SHP77 treated with DMSO at 0.1 percent for 48 hours (cell line): ENCODE results near the gene EEF2.
"Not testable (repeated sequence)": the region's sequence is repeated elsewhere in the genome, so short reads cannot be mapped to it uniquely, and the experiment has no call there.

ENCODE experiments used
- DNase-seq: peaks from one replicate; lab custom pipeline; 2025; lab: John Stamatoyannopoulos, UW

The EEF2 gene

GRCh38 chr19:4014541-4015491, 29.6 kb upstream of the EEF2 start:
- no peak for DNase-seq

GRCh38 chr19:4013886-4014540, 28.8 kb upstream of the EEF2 start:
- no peak for DNase-seq

DNA sequence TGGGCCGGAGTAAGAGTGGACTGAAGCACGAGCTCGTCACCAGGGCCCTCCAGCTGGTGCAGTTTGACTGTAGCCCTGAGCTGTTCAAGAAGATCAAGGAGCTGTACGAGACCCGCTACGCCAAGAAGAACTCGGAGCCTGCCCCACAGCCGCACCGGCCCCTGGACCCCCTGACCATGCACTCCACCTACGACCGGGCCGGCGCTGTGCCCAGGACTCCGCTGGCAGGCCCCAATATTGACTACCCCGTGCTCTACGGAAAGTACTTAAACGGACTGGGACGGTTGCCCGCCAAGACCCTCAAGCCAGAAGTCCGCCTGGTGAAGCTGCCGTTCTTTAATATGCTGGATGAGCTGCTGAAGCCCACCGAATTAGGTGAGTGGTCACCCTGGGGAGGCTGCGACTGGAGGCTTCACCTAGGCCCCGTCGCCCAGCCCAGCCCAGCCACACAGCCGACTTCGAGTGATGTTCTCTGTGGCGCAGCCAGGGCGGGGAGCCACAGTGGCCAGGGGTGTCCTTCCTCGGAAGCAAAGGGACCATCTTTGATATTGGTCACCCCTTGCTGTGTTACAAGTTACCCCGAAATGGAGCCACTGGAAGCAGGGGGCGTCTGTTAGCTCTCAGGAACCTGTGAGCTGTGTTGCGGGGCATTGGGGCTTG, 27.8 kb upstream of the EEF2 start:
- no peak for DNase-seq

GRCh38 chr19:4012092-4012974, 27.1 kb upstream of the EEF2 start:
- peak; percentile 81 for DNase-seq

- DNase-seq: not testable (repeated sequence)
Measured at GRCh38 chr19:4011430-4011829, 26.2 kb upstream of the EEF2 start.

GRCh38 chr19:4010808-4011110, 25.5 kb upstream of the EEF2 start:
- DNase-seq: no peak

GRCh38 chr19:4009990-4010807, 24.9 kb upstream of the EEF2 start:
- DNase-seq: no peak

DNA sequence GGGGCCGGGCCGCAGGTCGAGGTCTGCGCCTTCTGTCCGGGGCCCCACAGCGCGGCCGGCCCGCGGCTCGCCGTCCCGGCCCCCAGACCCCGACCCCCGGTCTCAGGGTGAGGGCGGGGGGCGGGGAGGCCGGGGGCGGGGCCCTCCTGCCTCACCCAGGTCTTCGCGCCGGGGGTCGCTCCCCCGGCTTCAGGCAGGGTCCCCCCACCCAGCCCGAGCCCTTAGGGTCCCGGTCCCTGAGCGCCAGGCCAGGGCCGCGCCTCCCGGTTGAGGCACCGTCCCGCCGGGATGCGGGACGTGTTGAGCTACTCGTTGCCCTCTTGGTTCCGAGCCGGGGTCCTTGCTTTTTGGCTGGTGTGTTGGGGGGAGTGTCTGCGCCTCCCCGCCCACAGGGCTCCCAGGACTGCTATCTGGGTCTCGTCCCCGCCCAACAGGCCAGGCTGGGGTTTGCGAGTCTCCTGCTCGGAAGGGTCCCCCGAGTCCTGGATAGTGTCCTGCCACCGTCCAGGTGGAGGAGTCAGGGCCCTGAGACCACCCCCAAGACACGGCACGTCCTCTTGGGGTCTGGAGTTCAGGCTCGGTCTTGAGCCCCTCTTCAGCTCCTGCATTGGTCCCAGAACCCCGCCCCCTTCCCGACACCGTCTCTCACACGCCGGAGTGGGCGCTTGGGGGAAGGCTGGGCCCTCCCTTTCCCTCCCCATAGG, 22.7 kb upstream of the EEF2 start:
- no peak for DNase-seq

GRCh38 chr19:4007021-4007835, 22.0 kb upstream of the EEF2 start, which contains the start of gene PIAS4:
PIAS4 (plus strand) TSS chr19:4007736; CDS start chr19:4007761, 25 bp downstream.
- DNase-seq: peak; percentile 84

GRCh38 chr19:4005436-4005835, 20.2 kb upstream of the EEF2 start:
- not testable (repeated sequence) for DNase-seq

DNA sequence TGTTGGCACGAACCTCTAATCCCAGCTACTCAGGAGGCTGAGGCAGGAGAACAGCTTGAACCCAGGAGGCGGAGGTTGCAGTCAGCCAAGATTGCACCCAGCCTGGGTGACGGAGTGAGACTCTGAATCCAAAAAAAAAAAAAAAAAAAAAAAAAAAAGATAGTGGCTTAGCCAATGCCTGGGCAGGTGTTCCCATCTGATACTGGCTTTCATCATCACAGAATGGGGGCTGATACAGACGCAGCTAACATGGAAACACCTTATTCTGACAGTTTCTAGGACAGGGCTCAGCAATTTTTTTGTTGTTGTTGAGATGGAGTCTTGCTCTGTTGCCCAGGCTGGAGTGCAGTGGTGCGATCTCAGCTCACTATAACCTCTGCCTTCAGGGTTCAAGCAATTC, 15.5 kb upstream of the EEF2 start:
- not testable (repeated sequence) for DNase-seq

DNA sequence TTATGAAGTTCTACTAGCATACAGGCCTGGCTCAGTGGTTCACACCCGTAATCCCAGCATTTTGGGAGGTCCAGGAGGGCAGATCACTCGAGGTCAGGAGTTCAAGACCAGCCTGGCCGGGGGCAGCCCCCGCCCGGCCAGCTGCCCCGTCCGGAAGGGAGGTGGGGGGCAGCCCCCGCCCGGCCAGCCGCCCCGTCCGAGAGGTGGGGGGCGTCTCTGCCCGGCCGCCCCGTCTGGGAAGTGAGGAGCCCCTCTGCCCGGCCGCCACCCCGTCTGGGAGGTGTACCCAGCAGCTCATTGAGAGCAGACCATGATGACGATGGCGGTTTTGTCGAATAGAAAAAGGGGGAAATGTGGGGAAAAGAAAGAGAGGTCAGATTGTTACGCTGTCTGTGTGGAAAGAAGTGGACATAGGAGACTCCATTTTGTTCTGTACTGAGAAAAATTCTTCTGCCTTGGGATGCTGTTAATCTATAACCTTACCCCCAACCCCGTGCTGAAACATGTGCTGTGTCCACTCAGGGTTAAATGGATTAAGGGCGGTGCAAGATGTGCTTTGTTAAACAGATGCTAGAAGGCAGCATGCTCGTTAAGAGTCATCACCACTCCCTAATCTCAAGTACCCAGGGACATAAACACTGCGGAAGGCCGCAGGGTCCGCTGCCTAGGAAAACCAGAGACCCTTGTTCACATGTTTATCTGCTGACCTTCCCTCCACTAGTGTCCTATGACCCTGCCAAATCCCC, 13.6 kb upstream of the EEF2 start:
- DNase-seq: not testable (repeated sequence)

GRCh38 chr19:3995607-3996006, 10.3 kb upstream of the EEF2 start:
- no peak for DNase-seq

DNA sequence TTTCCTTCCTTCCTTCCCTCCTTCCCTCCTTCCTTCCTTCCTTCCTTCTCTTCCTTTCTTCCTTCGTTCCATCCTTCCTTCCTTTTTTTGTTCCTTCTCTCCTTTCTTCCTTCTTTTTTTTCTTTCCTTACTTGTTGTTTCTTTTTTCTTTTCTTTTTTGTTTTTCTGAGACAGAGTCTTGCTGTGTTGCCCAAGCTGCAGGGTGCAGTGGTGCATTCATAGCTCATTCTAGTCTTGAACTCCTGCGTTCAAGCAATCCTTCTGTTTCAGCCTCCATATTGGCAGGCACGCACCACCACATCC, 5.5 kb upstream of the EEF2 start:
- no peak for DNase-seq

DNA sequence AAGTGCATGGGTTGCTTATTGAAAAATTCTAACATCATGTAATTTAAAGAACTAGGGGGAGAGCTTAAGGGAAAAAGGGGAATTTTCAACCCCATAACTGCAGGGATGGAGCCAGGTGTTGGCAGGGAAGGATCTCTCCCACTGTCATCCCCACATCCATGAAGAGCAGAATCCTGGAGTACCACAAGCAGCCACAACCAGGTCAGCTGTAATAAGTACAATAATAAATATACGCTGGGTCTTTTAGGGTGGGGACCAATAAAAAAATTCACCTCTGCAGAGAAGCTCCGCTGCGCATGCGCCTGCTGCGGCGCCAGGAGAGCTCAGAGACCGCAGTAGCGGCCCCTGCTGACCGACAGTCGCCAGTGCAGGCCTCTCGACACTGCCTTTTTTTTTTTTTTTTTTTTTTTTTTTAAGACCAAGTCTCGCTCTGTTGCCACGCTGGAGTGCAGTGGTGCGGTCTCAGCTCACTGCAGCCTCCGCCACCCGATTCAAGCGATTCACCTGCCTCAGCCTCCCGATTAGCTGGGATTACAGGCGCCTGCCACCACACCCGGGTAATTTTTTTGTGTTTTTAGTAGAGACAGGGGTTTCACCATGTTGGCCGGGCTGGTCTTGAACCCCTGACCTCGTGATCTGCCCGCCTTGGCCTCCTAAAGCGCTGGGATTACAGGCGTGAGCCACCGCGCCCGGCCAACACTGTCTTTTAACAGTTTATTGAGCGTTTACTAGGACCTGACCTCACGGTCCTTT, 2.5 kb upstream of the EEF2 start:
- peak; percentile 65 for DNase-seq

- peak; percentile 75 for DNase-seq
Measured at GRCh38 chr19:3986260-3987041, 1.2 kb upstream of the EEF2 start.

DNA sequence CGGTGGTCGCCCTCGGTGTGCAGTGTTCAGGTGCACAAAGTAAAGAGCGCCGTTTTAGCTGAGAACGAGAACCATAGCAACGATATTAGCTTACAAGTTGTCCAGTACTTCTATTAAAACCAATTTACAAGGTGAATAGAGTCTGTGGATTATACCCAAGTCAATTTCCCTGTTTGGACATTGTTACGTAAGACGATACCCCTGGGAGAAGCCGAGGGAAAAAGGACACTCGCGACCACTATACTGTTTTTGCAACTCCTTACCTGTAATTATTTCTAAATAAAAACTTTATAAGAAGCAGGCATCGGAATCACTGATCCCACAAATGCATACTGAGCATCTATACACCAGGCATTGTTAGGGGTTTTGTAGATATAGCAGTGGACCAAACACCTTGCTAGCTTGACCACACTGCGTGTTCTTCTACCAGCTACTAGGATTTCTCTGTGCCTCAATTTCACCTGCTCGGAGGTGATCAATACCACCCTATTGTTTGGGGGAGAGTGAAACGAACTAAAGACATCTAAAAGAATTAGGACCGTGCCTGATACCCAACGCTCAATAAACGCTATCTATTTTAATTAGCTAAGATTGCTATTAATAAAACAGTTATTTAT, 488 bp upstream of the EEF2 start:
- DNase-seq: no peak
